HS-5 (cell line): ENCODE measurements around the gene RSAD1.

Experiments used
- DNase-seq: peaks from one replicate; pipeline ENCODE4 v3.0.0-alpha.2; 2012; ENCODE audit warnings: low read depth

The RSAD1 gene

DNA sequence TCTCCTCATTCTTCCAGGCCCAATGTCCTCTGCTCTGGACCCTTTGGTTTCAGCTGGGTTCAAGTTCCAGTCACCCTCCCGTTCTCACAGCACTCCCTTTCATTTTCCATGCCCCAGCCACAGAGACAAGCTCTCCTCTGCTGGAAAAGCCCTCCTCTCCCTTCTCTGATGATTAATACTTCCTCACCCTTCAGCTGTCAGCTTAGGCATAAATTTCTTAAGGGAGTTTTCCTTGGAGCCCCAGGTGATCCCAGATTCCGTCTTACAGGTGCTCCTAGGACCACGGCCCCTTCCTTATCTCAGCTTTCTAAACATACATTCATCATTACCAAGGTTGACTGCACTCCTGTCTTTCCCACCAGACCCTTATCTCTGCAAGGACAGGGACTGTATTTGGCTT is 20.4 kb upstream of the RSAD1 start:
- no peak for DNase-seq

DNA sequence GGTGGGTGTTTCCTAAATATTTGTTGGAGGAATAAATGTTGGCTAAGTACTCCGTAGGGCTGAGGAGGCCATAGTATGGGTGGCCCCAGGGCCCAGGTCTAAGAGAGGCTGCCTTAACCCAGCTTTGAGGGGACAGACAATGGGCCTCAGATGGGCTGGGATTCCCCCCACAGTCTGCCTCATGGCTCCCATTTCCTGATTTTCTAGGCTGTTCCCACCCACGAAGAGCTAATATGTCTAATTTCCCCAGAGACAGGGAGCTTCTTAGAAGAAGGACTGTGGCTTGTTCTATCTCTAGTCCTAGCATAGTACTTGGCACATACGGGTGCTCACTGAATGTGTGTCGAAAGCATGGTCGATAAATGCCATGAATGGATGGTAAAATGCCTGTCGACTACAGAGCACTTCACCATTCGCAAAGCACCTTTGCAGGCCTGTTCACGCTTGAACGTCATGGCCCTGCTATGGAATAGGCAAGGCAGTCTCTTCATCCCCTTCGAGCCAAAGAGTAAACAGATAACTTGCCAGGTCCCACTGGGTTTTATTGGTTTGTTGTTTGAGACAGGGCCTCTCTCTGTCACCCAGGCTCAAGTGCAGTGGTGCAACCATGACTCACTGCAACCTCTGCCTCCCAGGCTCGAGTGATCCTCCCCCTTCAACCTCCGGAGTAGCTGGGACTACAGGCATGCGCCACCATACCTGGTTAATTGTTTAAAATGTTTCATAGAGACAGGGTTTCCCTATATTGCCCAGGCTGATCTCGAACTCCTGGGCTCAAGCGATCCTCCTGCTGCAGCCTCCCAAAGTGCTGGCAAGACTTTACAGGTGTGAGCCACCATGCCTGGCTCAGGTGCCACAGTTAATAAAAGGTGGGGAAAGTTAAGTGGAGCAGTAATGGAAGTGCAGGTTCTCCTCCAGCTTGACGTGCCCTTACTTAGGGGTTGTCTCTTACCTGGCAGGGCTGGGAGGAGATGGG is 19.7 kb upstream of the RSAD1 start:
- no peak for DNase-seq

DNA sequence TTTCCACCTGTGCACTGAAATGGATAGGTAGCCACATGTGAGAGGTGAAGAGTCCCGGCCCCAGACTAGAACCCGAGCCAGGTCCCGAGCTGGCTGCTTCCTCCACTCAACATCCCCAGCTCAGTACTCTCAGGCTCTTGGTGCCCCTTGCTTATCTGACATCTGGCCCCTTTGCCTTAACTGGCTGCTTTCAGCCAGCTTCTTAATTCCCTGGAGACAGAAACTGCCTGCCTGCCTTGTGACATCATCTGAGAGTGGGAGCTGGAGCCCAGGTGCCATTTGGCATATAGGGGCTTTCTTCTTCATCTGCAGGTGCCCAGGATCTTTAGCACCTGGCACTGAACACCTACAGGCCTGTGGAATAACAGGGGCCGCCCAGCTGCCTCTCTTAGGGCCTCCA is 18.9 kb upstream of the RSAD1 start:
- DNase-seq = no peak

DNA sequence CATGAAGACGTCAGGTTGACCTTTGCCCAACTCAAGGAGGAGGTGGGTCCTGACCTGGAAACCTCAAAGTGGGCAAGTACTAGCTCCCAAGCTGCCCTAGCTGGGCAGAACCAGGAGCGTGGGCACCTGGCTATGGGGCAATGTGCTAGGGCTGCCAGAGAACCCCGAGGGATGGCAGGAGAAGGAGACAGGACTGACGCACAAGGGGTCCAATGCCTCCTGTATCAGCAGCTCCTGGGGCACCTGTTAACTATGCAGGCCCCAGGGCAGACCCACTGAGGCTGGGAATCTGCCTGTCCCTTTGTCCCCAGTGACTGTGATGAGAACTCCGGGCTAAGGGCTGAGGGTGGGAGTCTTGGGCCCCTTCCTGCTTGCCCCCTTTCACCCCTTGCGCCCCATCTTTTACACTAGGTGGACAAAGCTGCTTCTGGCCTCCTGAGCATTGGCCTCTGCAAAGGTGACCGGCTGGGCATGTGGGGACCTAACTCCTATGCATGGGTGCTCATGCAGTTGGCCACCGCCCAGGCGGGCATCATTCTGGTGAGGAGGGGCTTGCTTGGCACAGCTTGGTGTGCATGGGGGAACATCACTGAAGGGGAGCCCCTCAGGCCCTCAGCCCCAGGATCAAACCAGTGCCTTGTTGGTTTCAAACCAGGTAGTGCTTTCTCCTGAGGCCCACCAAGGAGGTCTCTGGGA is 17.7 kb upstream of the RSAD1 start:
- DNase-seq = no peak

DNA sequence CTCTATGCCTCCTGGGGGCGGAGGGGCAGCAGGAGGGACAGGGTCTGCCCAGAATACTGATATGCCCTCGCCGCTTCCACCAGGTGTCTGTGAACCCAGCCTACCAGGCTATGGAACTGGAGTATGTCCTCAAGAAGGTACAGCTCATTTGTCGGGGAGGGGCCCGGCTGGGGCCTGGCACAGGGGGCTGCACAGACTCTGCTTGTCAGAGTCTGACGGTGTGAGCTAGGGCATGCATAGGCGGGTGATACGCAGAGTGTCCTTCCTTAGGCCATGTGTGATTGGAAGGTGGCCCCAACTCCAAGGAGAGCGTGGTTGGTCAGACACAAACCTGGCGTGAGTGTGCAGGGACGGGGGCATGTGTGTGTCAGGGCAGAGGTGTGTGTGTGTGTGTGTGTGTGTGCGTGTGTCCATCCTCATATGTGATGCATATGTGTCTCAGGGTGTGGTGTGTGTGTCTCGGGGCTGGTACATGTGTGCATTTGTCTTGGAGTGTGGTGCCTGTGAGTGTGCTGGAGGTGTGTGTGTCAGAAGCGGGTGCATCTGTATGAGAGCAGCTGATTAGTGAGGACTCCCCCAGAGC is 17.0 kb upstream of the RSAD1 start:
- DNase-seq = no peak

DNA sequence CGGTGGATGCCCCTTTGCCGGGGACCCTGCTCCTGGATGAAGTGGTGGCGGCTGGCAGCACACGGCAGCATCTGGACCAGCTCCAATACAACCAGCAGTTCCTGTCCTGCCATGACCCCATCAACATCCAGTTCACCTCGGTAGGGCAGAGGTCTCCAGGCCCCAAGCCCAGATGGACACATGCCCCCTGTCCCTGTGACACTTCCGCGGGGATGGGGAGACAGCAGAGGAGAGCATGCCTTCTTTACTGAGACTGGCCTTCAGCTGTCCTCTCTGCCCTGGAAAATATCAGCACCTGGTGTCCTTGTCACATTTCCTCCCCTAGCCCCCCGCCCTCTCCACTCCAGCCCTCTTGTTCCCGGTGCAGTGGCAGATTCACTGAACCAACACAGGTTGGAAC is 16.2 kb upstream of the RSAD1 start:
- DNase-seq = no peak

DNA sequence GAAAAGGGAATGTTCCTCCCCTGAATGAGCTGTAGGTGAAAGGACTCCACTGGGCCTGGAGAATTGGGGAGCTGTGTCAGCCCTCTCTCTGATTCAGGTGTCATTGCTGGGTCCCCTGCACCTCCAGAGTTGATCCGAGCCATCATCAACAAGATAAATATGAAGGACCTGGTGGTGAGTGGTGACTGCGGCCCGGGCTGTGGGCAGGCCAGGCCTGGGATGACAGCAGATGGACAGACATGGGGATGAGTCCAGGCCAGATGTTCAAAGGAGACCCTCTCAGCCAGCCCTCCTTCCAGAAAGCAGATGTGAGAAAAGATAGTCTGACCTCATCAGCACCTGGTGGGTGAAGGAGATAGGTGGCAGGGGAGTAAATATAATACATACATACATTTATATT is 14.5 kb upstream of the RSAD1 start:
- no peak for DNase-seq

DNA sequence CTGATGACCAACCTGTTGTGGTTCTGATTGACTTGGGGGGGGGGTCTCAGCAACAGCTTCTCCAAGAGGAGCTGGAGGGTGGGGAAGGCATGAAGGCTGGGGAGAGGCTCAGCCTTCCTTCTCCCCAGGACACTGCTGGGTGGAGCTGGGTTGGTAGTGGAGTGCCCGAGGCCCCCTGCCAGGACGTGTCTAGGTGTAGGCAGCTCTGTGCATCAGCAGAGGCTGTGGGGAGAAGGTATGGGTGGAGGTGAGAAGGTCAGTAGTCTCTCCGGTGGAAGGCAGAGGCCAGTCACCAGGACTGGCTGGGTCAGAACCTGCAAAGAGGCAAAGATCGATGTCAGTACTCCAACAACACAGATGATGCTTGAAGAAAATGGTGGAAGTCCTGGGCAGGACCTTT is 13.9 kb upstream of the RSAD1 start:
- no peak for DNase-seq

DNA sequence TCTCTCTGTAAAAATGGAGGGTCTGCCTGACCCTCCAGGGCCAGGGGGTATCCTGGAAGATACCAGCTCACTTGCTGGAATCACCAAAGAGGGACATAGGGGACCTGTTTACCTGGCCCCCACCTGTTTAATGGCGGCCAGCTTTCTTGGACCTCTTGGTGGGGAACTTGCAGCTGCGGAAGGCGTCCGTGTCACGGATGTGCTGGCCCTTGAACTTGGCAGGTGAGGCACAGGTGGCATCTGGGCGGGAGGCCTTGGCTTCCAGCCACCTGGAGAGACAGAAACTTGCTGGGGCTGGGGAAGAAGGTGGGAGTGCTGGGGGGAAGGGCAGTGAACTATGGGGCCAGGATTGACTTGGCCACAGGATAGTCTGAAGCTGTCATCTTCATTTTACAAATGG is 13.5 kb upstream of the RSAD1 start:
- DNase-seq = no peak

DNA sequence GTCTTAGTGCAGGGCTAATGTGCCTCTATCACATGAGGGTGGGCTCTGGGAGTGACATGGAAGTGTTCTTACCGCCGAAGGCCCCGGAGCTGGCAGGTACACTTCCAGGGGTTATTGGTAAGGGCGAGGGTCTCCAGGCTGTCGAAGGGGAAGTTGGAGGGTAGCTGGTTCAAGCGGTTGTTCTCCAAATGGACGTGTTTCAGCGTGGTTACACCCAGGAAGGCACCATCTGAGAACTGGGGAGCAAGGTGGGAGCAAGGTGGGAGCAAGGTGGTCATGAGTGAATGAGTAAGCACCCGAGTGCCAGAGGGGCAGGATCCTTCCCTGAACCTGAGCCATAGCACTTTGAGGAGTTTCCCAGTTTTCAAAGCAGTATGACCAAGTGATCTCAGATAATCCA is 13.0 kb upstream of the RSAD1 start:
- DNase-seq = no peak

DNA sequence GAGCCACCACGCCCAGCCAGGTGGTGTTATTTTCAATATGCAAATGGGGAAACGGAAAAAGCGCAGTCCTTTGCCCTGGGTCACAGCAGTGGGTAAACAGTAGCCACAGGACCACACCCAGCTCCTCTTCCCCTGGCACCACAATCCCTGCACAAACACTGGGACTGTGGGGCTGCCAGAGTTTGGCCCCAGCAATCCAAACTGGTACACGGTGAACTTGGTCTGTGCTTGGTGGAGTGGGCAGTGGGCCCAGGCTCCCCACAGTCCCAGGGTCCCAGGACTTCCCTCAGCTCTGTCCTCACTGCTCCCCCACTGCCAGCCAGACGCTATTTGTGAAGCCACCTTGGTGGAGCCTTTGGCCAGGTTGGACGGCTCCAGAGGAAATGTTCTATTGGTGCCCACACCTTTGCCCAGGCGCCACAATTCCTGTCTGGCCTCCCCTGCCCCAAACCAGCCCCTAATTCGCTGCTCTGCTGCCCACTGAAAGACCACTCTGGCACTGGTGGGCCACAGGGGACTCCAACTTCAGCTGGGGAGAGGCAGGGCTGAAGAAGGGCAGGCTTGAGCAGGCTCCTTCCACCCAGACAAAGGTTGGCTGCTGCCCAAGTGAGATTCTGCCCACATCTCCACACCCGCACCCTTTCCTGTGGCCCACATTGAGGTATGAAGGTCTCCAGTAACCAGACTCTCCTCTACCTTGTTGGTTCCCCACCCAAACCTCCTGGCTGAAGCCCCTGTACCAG is 12.1 kb upstream of the RSAD1 start:
- no peak for DNase-seq

DNA sequence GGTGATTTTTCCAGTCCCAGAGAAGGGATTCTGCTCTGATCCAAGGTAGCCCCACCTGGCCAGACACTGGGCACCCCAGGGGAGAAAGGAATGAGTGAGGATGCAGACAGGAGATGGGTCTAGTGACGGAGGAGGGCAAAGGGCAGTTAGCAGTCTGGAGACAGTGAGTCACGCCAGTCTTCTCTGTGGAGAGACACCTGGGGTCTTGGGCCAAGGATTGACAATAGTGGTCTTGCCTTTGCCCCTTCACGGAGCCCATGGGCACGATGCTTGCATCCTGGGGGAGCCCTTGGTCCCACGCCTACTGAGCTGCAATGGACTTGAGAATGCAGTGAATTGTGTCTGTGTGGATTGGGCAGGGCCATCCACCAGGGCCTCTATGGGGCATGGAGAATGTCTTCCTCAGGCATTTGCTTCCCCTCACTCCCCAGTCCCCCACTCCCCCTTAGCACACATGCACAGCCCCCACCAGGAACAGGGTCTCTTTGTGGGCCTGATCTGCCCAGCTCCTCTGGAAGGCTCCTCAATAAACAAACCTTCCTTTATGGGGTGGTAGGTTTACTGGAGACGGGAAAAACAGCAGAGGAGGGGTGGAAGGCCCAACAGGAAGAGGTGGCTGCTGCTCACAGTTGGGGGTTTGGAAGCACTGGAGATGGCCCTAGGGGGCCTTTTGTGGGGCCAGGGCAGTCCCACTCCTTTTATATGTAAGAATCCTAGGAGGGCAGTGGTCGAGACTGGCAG is 11.4 kb upstream of the RSAD1 start:
- DNase-seq = no peak

DNA sequence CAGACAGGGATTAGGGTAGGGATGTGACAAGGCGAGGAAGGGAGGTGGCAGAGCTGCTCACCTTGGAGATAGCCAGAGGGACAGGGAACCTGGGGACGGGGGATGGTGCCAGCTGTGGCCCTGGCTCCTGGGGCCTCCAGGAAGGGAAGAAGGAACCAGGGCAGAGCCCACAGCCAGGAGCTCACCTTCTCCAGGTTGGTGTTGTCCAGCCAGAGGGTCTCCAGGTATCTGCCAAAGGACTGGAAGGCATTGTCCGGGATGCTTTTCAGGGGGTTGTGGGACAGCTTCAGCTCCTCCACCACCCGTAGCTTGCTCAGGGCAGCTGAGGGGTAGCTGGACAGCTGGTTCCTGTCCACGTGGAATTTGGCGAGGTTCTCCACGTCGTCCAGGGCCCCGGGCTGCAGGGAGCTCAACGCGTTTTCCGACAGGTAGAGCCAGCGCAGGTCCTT is 10.8 kb upstream of the RSAD1 start:
- no peak for DNase-seq

DNA sequence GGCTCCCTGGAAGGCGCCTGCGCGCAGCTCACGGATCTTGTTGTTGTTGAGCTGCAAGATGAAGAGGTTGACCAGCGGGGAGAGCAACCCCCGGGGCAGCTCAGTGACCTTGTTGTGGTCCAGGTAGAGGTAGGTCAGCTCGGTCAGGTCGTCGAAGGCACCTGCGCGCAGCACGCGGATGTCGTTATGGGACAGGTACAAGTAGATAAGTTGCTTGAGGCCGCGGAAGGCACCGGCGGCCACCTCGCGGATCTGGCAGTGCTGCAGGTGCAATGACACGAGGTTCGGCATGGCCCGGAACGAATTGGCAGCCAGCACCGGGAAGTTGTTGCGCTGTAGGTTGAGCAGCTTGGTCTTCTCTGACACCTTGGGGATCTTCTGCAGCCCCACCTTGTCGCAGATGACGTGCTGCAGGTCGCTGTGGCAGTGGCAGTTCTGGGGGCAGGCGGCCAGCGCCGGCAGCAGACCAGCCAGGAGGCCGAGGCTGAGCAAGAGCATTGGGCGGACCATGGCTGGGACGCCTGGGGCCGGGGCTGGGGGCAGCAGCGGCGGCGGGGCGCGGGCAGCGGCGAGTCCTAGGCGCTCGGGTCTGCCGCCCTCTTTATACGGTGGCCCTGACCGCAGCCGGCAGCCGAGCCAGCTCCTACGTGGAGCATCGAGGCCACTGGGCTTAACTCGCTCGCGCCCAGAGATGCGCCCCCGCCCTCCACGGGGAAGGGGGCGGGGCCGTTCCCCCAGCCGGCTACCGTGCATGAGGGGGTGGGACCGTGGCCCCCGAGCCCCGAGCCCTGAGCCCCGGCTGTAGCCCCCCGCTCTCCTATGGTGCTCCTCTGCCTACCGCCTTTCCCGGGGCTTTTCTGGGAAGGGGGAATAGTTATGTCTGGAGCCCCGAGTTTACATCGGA is 10.1 kb upstream of the RSAD1 start, which contains the start of gene CHAD:
Gene CHAD, minus strand, starts transcription at position 577 of the 904 bp plus-strand sequence. Its CDS starts 67 bp downstream, at position 510.
- DNase-seq = no peak

DNA sequence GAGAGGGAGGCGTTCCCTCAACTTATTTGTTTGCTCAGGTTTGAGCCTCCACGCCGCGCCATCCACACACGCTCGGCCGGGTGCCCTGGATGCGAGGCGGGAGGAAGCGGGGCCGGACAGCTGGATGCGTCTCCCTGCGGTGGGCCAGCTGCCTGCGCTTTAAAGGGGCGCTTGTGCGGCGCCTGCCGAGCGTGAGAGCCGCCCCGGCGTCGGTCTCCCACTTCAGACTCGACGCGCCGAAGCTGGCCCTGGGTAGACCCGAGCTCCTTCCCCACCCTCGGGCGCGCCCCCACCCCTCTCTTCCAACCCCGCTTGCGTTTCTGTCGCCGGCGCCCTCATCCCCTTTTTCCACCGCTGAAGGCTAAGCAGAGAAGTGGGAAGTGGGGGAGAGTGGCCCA is 9.5 kb upstream of the RSAD1 start:
- no peak for DNase-seq

DNA sequence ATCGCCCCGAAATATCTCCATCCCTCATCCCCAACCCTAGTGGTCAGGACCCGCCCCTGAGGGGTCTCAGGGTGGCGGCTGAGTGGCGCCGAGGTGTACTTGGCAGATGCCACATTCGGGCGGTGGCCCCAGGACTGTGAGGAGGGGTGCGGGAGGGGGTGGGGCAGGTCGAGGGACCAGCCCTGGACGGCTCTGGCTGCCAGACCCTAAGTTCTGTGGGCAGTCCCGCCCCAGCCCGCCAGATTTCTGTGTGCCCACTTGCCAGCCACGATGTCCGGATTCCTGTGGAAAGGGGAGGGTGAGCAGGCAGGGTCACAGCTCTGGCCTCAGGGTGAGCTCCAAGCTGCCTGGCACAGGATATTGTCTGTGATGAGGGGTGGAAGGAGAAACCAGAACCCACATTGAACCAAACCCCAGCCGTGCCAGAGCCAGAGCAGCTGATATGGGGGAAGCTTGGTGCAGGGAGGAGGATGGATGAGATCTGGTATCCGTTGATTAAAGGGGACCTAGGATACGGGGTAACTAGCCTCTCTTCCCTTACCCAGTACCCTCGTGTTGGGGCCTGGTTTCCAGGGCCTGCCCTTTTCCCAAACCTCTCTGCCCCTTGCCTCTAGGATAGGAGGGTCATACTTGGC is 8.9 kb upstream of the RSAD1 start:
- DNase-seq = no peak

DNA sequence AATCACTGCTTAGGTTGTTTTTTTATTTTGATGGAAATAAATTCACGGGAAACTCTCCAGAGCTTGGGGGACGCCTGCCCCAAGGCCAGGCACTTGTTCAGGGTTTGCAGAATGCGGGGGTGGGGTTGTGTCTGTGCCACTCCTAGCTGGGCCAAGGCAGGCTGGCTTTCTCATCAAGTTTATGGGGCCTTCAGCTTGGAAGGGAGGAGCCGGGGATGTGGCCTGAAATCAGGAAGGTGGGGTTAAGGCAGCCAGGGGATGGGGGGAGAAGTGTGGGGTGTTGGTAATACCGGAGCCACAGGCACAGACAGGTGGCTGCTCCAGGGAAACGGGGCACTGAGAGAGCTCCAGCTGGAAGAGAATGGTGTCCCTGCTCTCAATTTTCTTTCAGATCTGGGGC is 8.2 kb upstream of the RSAD1 start:
- DNase-seq = no peak

DNA sequence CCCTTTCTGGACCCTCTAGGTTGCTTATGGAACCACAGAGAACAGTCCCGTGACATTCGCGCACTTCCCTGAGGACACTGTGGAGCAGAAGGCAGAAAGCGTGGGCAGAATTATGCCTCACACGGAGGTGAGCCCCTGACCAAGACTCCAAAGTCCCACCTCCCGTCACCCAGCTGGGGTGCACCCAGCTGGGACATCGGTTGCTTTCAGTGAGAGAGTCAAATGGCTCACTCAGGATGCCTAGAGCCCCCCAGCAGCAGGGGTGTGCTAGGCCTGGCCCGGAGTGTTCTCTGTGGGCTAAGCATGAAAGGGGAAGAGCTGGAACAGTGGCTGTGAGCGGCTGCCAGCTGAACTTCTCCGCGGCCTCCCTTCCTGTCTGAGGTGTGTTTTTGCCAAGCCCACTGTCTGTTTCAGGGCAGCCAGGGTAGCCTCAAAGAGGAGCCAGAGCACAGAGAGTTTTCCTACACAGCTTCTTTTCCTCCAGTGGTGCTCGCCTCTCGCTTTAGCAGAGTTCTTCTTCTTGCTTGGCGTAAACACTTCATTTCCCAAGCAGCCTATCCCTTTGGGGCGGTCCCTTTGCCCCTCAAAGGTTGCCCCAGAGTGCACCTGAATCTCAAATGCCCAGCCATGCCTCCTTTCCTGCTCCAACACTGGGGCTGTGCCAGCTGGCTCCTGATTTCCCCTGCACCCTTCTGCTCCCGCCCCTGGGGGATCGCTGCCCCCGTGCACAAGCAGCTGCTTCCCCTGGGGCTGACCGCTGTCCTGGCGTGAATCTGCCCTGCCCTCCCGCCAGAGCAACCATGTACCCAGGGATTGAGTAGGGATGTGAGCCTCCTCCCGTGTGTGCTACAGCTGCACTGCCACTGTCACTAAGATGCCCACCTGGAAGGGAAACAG is 7.4 kb upstream of the RSAD1 start:
- DNase-seq = no peak

DNA sequence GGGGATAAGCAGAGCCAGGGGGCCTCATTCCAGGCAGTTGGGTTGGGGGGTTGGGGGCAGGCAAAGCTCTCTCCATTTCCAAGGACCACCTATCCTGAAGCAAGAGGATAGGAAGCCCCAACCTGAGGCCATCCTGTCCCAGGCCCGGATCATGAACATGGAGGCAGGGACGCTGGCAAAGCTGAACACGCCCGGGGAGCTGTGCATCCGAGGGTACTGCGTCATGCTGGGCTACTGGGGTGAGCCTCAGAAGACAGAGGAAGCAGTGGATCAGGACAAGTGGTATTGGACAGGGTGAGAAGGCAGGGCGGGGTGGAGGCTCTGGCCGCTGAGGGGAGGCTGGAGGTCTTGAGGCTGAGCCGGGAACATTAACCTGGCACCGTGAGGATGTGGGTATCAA is 6.4 kb upstream of the RSAD1 start:
- no peak for DNase-seq
